SK-N-SH (cell line): Measurements from ENCODE around the gene SLC16A5. TPM values are rescaled to one million over a fixed set of nuclear protein-coding genes. Genes with fewer than 3 reads are reported as not detected.
"Not testable (repeated sequence)": the region's sequence is repeated elsewhere in the genome, so short reads cannot be mapped to it uniquely, and the experiment has no call there.

ENCODE experiments used
- CTCF ChIA-PET: fragments of 300-600, 350-600 bp; formaldehyde crosslinking; extraction: SDS; loops from one replicate; lab custom pipeline; 2021; lab: Yijun Ruan, JAX
- POLR2A ChIA-PET: fragments of 350-600 bp; sonication (Branson Sonifier 250); formaldehyde crosslinking; extraction: SDS; loops from one replicate; lab custom pipeline; 2020; ENCODE audit warnings: antibody characterized with exemption, inconsistent platforms; lab: Yijun Ruan, JAX
- DNase-seq: peaks from one replicate; pipeline ENCODE4 v3.0.0; 2012
- H2AFZ ChIP-seq: fragments of 200-600 bp; sonication (generic); 2 replicates; pipeline ENCODE4 v1.8.1; 2016; ENCODE audit warnings: antibody characterized with exemption, mild to moderate bottlenecking, low read depth
- H3F3A ChIP-seq: fragments of 200-600 bp; sonication (generic); replicated peaks from 2 replicates; pipeline ENCODE3; 2016; ENCODE audit warnings: antibody characterized with exemption, mild to moderate bottlenecking; ENCODE audit not compliant: insufficient read depth
- H3K27ac ChIP-seq, 2 experiments: fragments of 200-500 bp in 1 of 2; fragments of 200-600 bp in 1 of 2; sonication (Bioruptor generic) in 1 of 2; sonication (generic), shearing (Covaris generic) in 1 of 2; 2 replicates each; pipeline versions ENCODE4 v1.5.1 to v1.6.1; 2014 to 2016; ENCODE audit warnings: low read depth in 2 of 2, inconsistent platforms in 1 of 2, low read length in 1 of 2, mild to moderate bottlenecking in 1 of 2, mixed read lengths in 1 of 2
- H3K27me3 ChIP-seq: fragments of 200-600 bp; sonication (generic), shearing (Covaris generic); 2 replicates; pipeline ENCODE4 v1.6.1; 2016; ENCODE audit warnings: mixed run types; ENCODE audit not compliant: insufficient read depth
- H3K36me3 ChIP-seq, 2 experiments: fragments of 200-500 bp in 1 of 2; fragments of 200-600 bp in 1 of 2; sonication (Bioruptor generic) in 1 of 2; sonication (generic) in 1 of 2; replicated peaks in 1 of 2; 2 replicates each; pipeline versions ENCODE3 to v1.5.1; 2014 to 2016; ENCODE audit warnings: low read length in 1 of 2, mild to moderate bottlenecking in 1 of 2; ENCODE audit not compliant: insufficient read depth in 2 of 2, control insufficient read depth in 1 of 2
- H3K4me1 ChIP-seq, 2 experiments: fragments of 200-500 bp in 1 of 2; fragments of 200-600 bp in 1 of 2; sonication (Bioruptor generic) in 1 of 2; sonication (generic), shearing (Covaris generic) in 1 of 2; 2 replicates each; pipeline versions ENCODE4 v1.5.1 to v1.6.1; 2014 to 2016; ENCODE audit warnings: low read depth in 1 of 2, low read length in 1 of 2, mixed run types in 1 of 2; ENCODE audit not compliant: insufficient read depth in 2 of 2, control insufficient read depth in 1 of 2
- H3K4me2 ChIP-seq: fragments of 200-600 bp; sonication (generic), shearing (Covaris generic); 2 replicates; pipeline ENCODE4 v1.6.1; 2017; ENCODE audit warnings: mixed run types
- H3K4me3 ChIP-seq, 2 experiments: fragments of 200-500 bp in 1 of 2; fragments of 200-600 bp in 1 of 2; sonication (Bioruptor generic) in 1 of 2; sonication (generic), shearing (Covaris generic) in 1 of 2; 2 replicates each; pipeline versions ENCODE4 v1.5.1 to v1.8.1; 2014 to 2016; ENCODE audit warnings: low read depth in 2 of 2, inconsistent platforms in 1 of 2, low read length in 1 of 2, mild to moderate bottlenecking in 1 of 2, mixed read lengths in 1 of 2, moderate library complexity in 1 of 2
- H3K79me2 ChIP-seq: fragments of 200-600 bp; sonication (generic); 2 replicates; pipeline ENCODE4 v1.8.1; 2017; ENCODE audit warnings: mild to moderate bottlenecking; ENCODE audit not compliant: insufficient read depth
- H3K9ac ChIP-seq: fragments of 200-600 bp; sonication (generic); 2 replicates; pipeline ENCODE4 v1.6.1; 2017; ENCODE audit warnings: mixed run types
- H3K9me2 ChIP-seq: fragments of 200-600 bp; sonication (generic); 2 replicates; pipeline ENCODE4 v1.6.1; 2017; ENCODE audit warnings: mixed run types
- H3K9me3 ChIP-seq: fragments of 200-600 bp; sonication (generic); 2 replicates; pipeline ENCODE4 v1.6.1; 2017; ENCODE audit warnings: mixed run types, mild to moderate bottlenecking, moderate library complexity
- H4K20me1 ChIP-seq: fragments of 200-600 bp; sonication (generic); 2 replicates; pipeline ENCODE4 v1.6.1; 2017; ENCODE audit warnings: mild to moderate bottlenecking, mixed run types; ENCODE audit not compliant: insufficient read depth
- CTCF ChIP-seq: fragments of 200-600 bp; sonication (generic); IDR thresholded peaks from 2 replicates; pipeline ENCODE4 v1.6.1; 2017; ENCODE audit warnings: antibody characterized with exemption, mild to moderate bottlenecking, moderate library complexity
- EZH2phosphoT487 ChIP-seq: fragments of 200-600 bp; sonication (generic); IDR thresholded peaks from 2 replicates; pipeline ENCODE4 v1.6.1; 2017; ENCODE audit warnings: low read depth, mixed run types, mild to moderate bottlenecking, antibody characterized with exemption, moderate library complexity, borderline replicate concordance
- FOXJ3 ChIP-seq: sonication (generic); formaldehyde crosslinking; IDR thresholded peaks from 2 replicates; pipeline ENCODE4 v1.5.1; 2020; ENCODE audit warnings: mild to moderate bottlenecking, missing genetic modification reagents
- GABPA ChIP-seq: IDR thresholded peaks from 2 replicates; pipeline ENCODE4 v1.4.0; 2012; ENCODE audit warnings: low read depth, mild to moderate bottlenecking
- JUND ChIP-seq: IDR thresholded peaks from 2 replicates; pipeline ENCODE4 v1.4.0; 2012
- MAX ChIP-seq: IDR thresholded peaks from 2 replicates; pipeline ENCODE4 v1.4.0; 2012; ENCODE audit warnings: low read depth
- MEF2A ChIP-seq: IDR thresholded peaks from 2 replicates; pipeline ENCODE4 v1.4.0; 2012; ENCODE audit warnings: low read depth, borderline replicate concordance
- RFX5 ChIP-seq: IDR thresholded peaks from 2 replicates; pipeline ENCODE4 v1.6.1; 2012; ENCODE audit warnings: mild to moderate bottlenecking, improper control_type of control experiment, low read length
- RXRA ChIP-seq: IDR thresholded peaks from 2 replicates; pipeline ENCODE4 v1.4.0; 2012; ENCODE audit warnings: low read depth, mild to moderate bottlenecking, borderline replicate concordance
- TAF1 ChIP-seq: IDR thresholded peaks from 2 replicates; pipeline ENCODE4 v1.6.1; 2012; ENCODE audit warnings: low read depth, mild to moderate bottlenecking, low read length, moderate library complexity, borderline replicate concordance
- TEAD4 ChIP-seq: IDR thresholded peaks from 2 replicates; pipeline ENCODE4 v1.4.0; 2012; ENCODE audit warnings: mild to moderate bottlenecking, borderline replicate concordance; ENCODE audit not compliant: insufficient read depth
- USF1 ChIP-seq: IDR thresholded peaks from 2 replicates; pipeline ENCODE4 v1.4.0; 2012; ENCODE audit warnings: low read depth, borderline replicate concordance
- USF2 ChIP-seq: fragments of 150-350 bp; IDR thresholded peaks from 2 replicates; pipeline ENCODE4 v1.6.1; 2017; ENCODE audit warnings: antibody characterized with exemption, low read length, low read depth, borderline replicate concordance
- WGBS: methylation state at CpG from one replicate; pipeline ENCODE4 v1.1.6; 2017; ENCODE audit warnings: low lambda C conversion rate; 5-methylcytosine and 5-hydroxymethylcytosine counted together
- polyA plus RNA-seq, 3 experiments: library from polyadenylated mRNA; depleted of rRNA; stranded (reverse); fragments of >200 nt; gene quantifications; 2 replicates each; pipeline ENCODE4 v1.2.3, GENCODE V29; 2012

SLC16A5 gene
- polyA plus RNA-seq, 1 of the 3 experiments (the other 2 are of a cell fraction), result 0.03 TPM

- no peaks in the 10 kb centered on the region for H3K9me2 ChIP-seq
- H3K4me2 ChIP-seq, result no peak overlapping the region
- H3K27ac ChIP-seq, result no peak overlapping the region
- peaks cover 5 to 17% of the 10 kb centered on the region in 2 experiments for H3K36me3 ChIP-seq
- WGBS, result 67% methylated on average over 3 of the region's 3 CpGs
- no peak overlapping the region for H3K9ac ChIP-seq
- CTCF ChIA-PET, result interaction anchor here (0.6 to 19.6 kb wide), 6 partner anchors 8 to 121 kb away, joined by 3 to 422 read pairs (median 5); partner anchors contain the start of gene ARMC7
- H4K20me1 ChIP-seq, result peaks cover 9% of the 10 kb centered on the region; the same call in 1 of the 2 replicates
- no peaks in the 10 kb centered on the region for H3K27me3 ChIP-seq
- peak; percentile 54 for DNase-seq
- H3F3A ChIP-seq, result peaks cover 21% of the 10 kb centered on the region
- no peak for TF ChIP-seq JUND
- TF ChIP-seq FOXJ3, result no peak
- TF ChIP-seq RXRA, result no peak
- TF ChIP-seq TEAD4, result no peak
- TF ChIP-seq, all 33 proteins: peak for 0
- Histone ChIP-seq H2AFZ (no peak overlapping the region), H3K9me3 (no peaks in the 10 kb centered on the region), H3K79me2 (peaks cover 16% of the 10 kb centered on the region; the same call in 1 of the 2 replicates), H3K4me1 (peaks cover 9 to 19% of the 10 kb centered on the region in 2 experiments; a peak in 2 of 4 replicates), H3K4me3 (no peak overlapping the region)
- POLR2A ChIA-PET, result interaction anchor here (0.7 to 2.1 kb wide), 4 partner anchors 9 to 55 kb away, joined by 3 to 8 read pairs (median 3); no protein-coding TSS in a partner anchor
These were observed 38.2 kb downstream of the SLC16A5 start for GRCh38 chr17:75125984-75126383.

GRCh38 chr17:75126954-75127353, 39.2 kb downstream of the SLC16A5 start:
- peaks cover 24% of the 10 kb centered on the region for H3F3A ChIP-seq
- no peak overlapping the region for H3K4me3 ChIP-seq
- H4K20me1 ChIP-seq, result peaks cover 9% of the 10 kb centered on the region; the same call in 1 of the 2 replicates
- 95% methylated on average over 8 of the region's 8 CpGs for WGBS
- POLR2A ChIA-PET, result interaction anchor here (0.9 to 2.1 kb wide), 3 partner anchors 10 to 17 kb away, joined by 3 to 8 read pairs (median 4); partner anchors contain the start of gene ARMC7
- H3K9me3 ChIP-seq, result no peaks in the 10 kb centered on the region
- no peaks in the 10 kb centered on the region for H3K27me3 ChIP-seq
- H2AFZ ChIP-seq, result no peak overlapping the region
- peaks cover 9 to 19% of the 10 kb centered on the region in 2 experiments; a peak in 2 of 4 replicates for H3K4me1 ChIP-seq
- no peaks in the 10 kb centered on the region for H3K9me2 ChIP-seq
- peaks cover 19% of the 10 kb centered on the region; the same call in 1 of the 2 replicates for H3K79me2 ChIP-seq
- no peak for DNase-seq
- no peak for TF ChIP-seq GABPA
- no peak for TF ChIP-seq CTCF
- TF ChIP-seq FOXJ3, result no peak
- TF ChIP-seq RFX5, result no peak
- TF ChIP-seq MEF2A, result no peak
- TF ChIP-seq TAF1, result no peak
- TF ChIP-seq USF1, result no peak
- no peak for TF ChIP-seq MAX
- no peak for TF ChIP-seq USF2
- TF ChIP-seq EZH2phosphoT487, result no peak
- H3K36me3 ChIP-seq, result peaks cover 5 to 17% of the 10 kb centered on the region in 2 experiments
- H3K4me2 ChIP-seq, result no peak overlapping the region
- CTCF ChIA-PET, result interaction anchor here (5.6 to 19.6 kb wide), 2 partner anchors 13 to 76 kb away, joined by 30 to 422 read pairs; partner anchors contain the start of gene ARMC7
- H3K9ac ChIP-seq, result no peak overlapping the region
- no peak overlapping the region for H3K27ac ChIP-seq

GRCh38 chr17:75127936-75128335, 40.2 kb downstream of the SLC16A5 start:
- DNase-seq, H3K4me2 ChIP-seq, H4K20me1 ChIP-seq, H3K9ac ChIP-seq, H3K27ac ChIP-seq, H3K27me3 ChIP-seq, H2AFZ ChIP-seq, H3K4me3 ChIP-seq, H3K9me3 ChIP-seq, H3K9me2 ChIP-seq: not testable (repeated sequence)
- Histone ChIP-seq H3K79me2 (peaks cover 25% of the 10 kb centered on the region; the same call in 1 of the 2 replicates), H3K36me3 (peaks cover 5 to 17% of the 10 kb centered on the region in 2 experiments), H3F3A (peaks cover 24% of the 10 kb centered on the region), H3K4me1 (peaks cover 9 to 23% of the 10 kb centered on the region in 2 experiments; a peak in 2 of 4 replicates)
- 93% methylated on average over 5 of the region's 5 CpGs for WGBS
- CTCF ChIA-PET, result interaction anchor here (0.9 to 19.6 kb wide), 4 partner anchors 14 to 75 kb away, joined by 3 to 422 read pairs (median 18); partner anchors contain the start of gene ARMC7
- POLR2A ChIA-PET, result interaction anchor here (1.5 to 2.1 kb wide), 2 partner anchors 14 to 22 kb away, joined by 6 to 8 read pairs; no protein-coding TSS in a partner anchor
